Naive thymus-derived CD4-positive, alpha-beta T cell (primary cell): ENCODE data around the gene LGR4. TPM values are rescaled to one million over a fixed set of nuclear protein-coding genes. Genes with fewer than 3 reads are reported as not detected.

Experiments
- ATAC-seq: fragments of 150-1000 bp; cut with Tn5 transposase; 2 replicates; pipeline ENCODE4 v1.10.0; 2021; ENCODE audit warnings: mild to moderate bottlenecking, moderate library complexity
- CTCF ChIA-PET: fragments of 350-600 bp; sonication (Branson Sonifier 250); formaldehyde crosslinking; loops from one replicate; lab custom pipeline; 2021; ENCODE audit warnings: antibody characterized with exemption; lab: Charles Lee
- POLR2A ChIA-PET: fragments of 350-600 bp; sonication (Branson Sonifier 250); formaldehyde crosslinking; loops from one replicate; lab custom pipeline; 2021; ENCODE audit warnings: antibody characterized with exemption, inconsistent platforms; lab: Charles Lee
- DNase-seq, 9 donors: peaks; one replicate each; pipeline versions ENCODE4 v3.0.0 to v3.0.0-alpha.2; 2020 to 2022; ENCODE audit warnings: mixed read lengths in 1 of 9
- H3K27ac ChIP-seq: one replicate; pipeline ENCODE4 v1.7.0; 2013; ENCODE audit warnings: mild to moderate bottlenecking, low read depth, low read length, moderate library complexity
- H3K27me3 ChIP-seq, 2 donors: one replicate each; pipeline ENCODE4 v1.7.0; 2013; ENCODE audit warnings: low read length in 2 of 2, mild to moderate bottlenecking in 2 of 2, moderate library complexity in 2 of 2; ENCODE audit not compliant: control insufficient read depth in 2 of 2, insufficient read depth in 2 of 2
- H3K36me3 ChIP-seq, 3 experiments: 1 replicate in 2 of 3; 2 replicates in 1 of 3; pipeline ENCODE4 v1.7.0; 2013; ENCODE audit warnings: low read length in 3 of 3, mild to moderate bottlenecking in 3 of 3, moderate library complexity in 1 of 3; ENCODE audit not compliant: insufficient read depth in 3 of 3, control insufficient read depth in 2 of 3
- H3K4me1 ChIP-seq, 2 donors: one replicate each; pipeline ENCODE4 v1.7.0; 2013; ENCODE audit warnings: low read length in 2 of 2, mild to moderate bottlenecking in 2 of 2, moderate library complexity in 1 of 2; ENCODE audit not compliant: control insufficient read depth in 2 of 2, insufficient read depth in 2 of 2
- H3K4me3 ChIP-seq: 2 replicates; pipeline ENCODE4 v1.7.0; 2013; ENCODE audit warnings: mild to moderate bottlenecking, low read length
- H3K9me3 ChIP-seq, 3 experiments: 1 replicate in 2 of 3; 2 replicates in 1 of 3; pipeline ENCODE4 v1.7.0; 2013; ENCODE audit warnings: low read length in 3 of 3; ENCODE audit not compliant: control insufficient read depth in 2 of 3
- H3K27ac Mint-ChIP-seq, 9 donors: one replicate each; pipeline ENCODE4 v1.8.0; 2020 to 2022; ENCODE audit warnings: mixed read lengths in 9 of 9, mild to moderate bottlenecking in 8 of 9, moderate library complexity in 5 of 9, inconsistent platforms in 2 of 9
- H3K27me3 Mint-ChIP-seq, 5 donors: one replicate each; pipeline ENCODE4 v1.8.0; 2021 to 2022; ENCODE audit warnings: mixed read lengths in 5 of 5, mild to moderate bottlenecking in 1 of 5
- H3K36me3 Mint-ChIP-seq, 5 donors: one replicate each; pipeline ENCODE4 v1.8.0; 2020 to 2022; ENCODE audit warnings: mixed read lengths in 5 of 5, mild to moderate bottlenecking in 3 of 5, inconsistent platforms in 1 of 5
- H3K4me1 Mint-ChIP-seq, 7 donors: one replicate each; pipeline ENCODE4 v1.8.0; 2020 to 2022; ENCODE audit warnings: mixed read lengths in 7 of 7, mild to moderate bottlenecking in 3 of 7, inconsistent platforms in 1 of 7
- H3K4me3 Mint-ChIP-seq, 10 donors: one replicate each; pipeline ENCODE4 v1.8.0; 2020 to 2022; ENCODE audit warnings: mild to moderate bottlenecking in 10 of 10, mixed read lengths in 10 of 10, moderate library complexity in 6 of 10, inconsistent platforms in 2 of 10
- H3K9me3 Mint-ChIP-seq, 11 donors: one replicate each; pipeline ENCODE4 v1.8.0; 2020 to 2022; ENCODE audit warnings: mixed read lengths in 11 of 11, mild to moderate bottlenecking in 4 of 11, inconsistent platforms in 1 of 11, moderate library complexity in 1 of 11
- intact Hi-C, 2 donors: fragments of 100-400 bp; cut with micrococcal nuclease; formaldehyde crosslinking; loops; one replicate each; pipeline ENCODE4 v1.15.1; 2023
- polyA plus RNA-seq, 2 donors: library from polyadenylated mRNA; unstranded; fragments of 300-500 nt; fragmentation: Illumina TruSeq; gene quantifications; one replicate each; pipeline ENCODE4 v1.2.3, GENCODE V29; 2021
- total RNA-seq, 6 experiments: library from RNA in 5 of 6; stranded (reverse) in 5 of 6; gene quantifications; 1 replicate in 5 of 6; 2 replicates in 1 of 6; pipeline ENCODE4 v1.2.3 and lab custom pipeline; 2021 to 2026

The LGR4 gene
- total and polyA plus RNA-seq, 7 experiments from 2014 or later, result 0.05 to 1.5 (median 0.49) TPM

GRCh38 chr11:27505781-27506180 lies 33.2 kb upstream of the LGR4 start:
- Histone ChIP-seq H3K4me3 (peak overlapping the region; percentile 92), H3K4me1 (peaks cover 18 to 34% of the 10 kb centered on the region in 2 donors), H3K27me3 (no peaks in the 10 kb centered on the region), H3K27ac (peak overlapping the region; percentile 89), H3K9me3 (no peaks in the 10 kb centered on the region), H3K36me3 (peaks cover 0 to 12% (median 1%) of the 10 kb centered on the region in 3 experiments)
- CTCF ChIA-PET, result no interaction called here
- intact Hi-C loops, result loop anchor here (1.0 to 2.0 kb wide), 6 partner anchors 8 to 603 kb away; partner anchors contain the start of genes CCDC34 (in 2 of the 2), KIF18A (in 2 of the 2), LGR4 (in 2 of the 2) and METTL15 (in 2 of the 2)
- POLR2A ChIA-PET, result no interaction called here
- peak overlapping the region; percentile 88 to 100 (median 99) for H3K4me3 Mint-ChIP-seq
- H3K4me1 Mint-ChIP-seq, result peaks cover 32 to 71% (median 62%) of the 10 kb centered on the region in 7 donors
- no peak for ATAC-seq
- peaks cover 0 to 1% (median 0%) of the 10 kb centered on the region in 11 donors for H3K9me3 Mint-ChIP-seq
- no peaks in the 10 kb centered on the region for H3K27me3 Mint-ChIP-seq
- peaks cover 0 to 10% (median 4%) of the 10 kb centered on the region in 5 donors for H3K36me3 Mint-ChIP-seq
- peak overlapping the region; percentile 96 to 100 (median 99) for H3K27ac Mint-ChIP-seq
- no peak for DNase-seq

GRCh38 chr11:27504205-27504604 lies 31.6 kb upstream of the LGR4 start:
- Histone ChIP-seq H3K4me3 (no peak overlapping the region), H3K4me1 (peaks cover 18 to 34% of the 10 kb centered on the region in 2 donors), H3K9me3 (no peaks in the 10 kb centered on the region), H3K27me3 (no peaks in the 10 kb centered on the region), H3K27ac (no peak overlapping the region), H3K36me3 (peaks cover 0 to 26% (median 3%) of the 10 kb centered on the region in 3 experiments)
- H3K27me3 Mint-ChIP-seq, result no peaks in the 10 kb centered on the region
- ATAC-seq (no peak), DNase-seq (no peak)
- peak overlapping the region in 5 of 9 donors; percentile 39 to 98 (median 78) for H3K27ac Mint-ChIP-seq
- ChIA-PET POLR2A (no interaction called here), CTCF (interaction anchor here (0.6 to 1.3 kb wide), 2 partner anchors 27 to 43 kb away, joined by 3 read pairs; no protein-coding TSS in a partner anchor)
- intact Hi-C loops, result no loop called here
- H3K36me3 Mint-ChIP-seq, result peaks cover 2 to 15% (median 4%) of the 10 kb centered on the region in 5 donors
- H3K9me3 Mint-ChIP-seq, result peaks cover 0 to 1% (median 0%) of the 10 kb centered on the region in 11 donors
- H3K4me1 Mint-ChIP-seq, result peaks cover 32 to 78% (median 62%) of the 10 kb centered on the region in 7 donors
- peak overlapping the region in 6 of 10 donors; percentile 56 to 99 (median 92) for H3K4me3 Mint-ChIP-seq

GRCh38 chr11:27501100-27501499 lies 28.5 kb upstream of the LGR4 start:
- Histone ChIP-seq H3K9me3 (no peaks in the 10 kb centered on the region), H3K27me3 (no peaks in the 10 kb centered on the region), H3K4me1 (peaks cover 20 to 27% of the 10 kb centered on the region in 2 donors), H3K27ac (no peak overlapping the region), H3K4me3 (no peak overlapping the region), H3K36me3 (peaks cover 3 to 31% (median 13%) of the 10 kb centered on the region in 3 experiments)
- H3K27ac Mint-ChIP-seq, result no peak overlapping the region
- H3K4me1 Mint-ChIP-seq, result peaks cover 18 to 66% (median 53%) of the 10 kb centered on the region in 7 donors
- H3K9me3 Mint-ChIP-seq, result no peaks in the 10 kb centered on the region
- DNase-seq (no peak), ATAC-seq (no peak)
- ChIA-PET CTCF (no interaction called here), POLR2A (no interaction called here)
- intact Hi-C loops, result no loop called here
- H3K27me3 Mint-ChIP-seq, result no peaks in the 10 kb centered on the region
- no peak overlapping the region for H3K4me3 Mint-ChIP-seq
- H3K36me3 Mint-ChIP-seq, result peaks cover 4 to 23% (median 5%) of the 10 kb centered on the region in 5 donors

GRCh38 chr11:27497911-27498310 lies 25.3 kb upstream of the LGR4 start:
- ChIA-PET CTCF (interaction anchor here (0.6 to 4.9 kb wide), 5 partner anchors 9 to 317 kb away, joined by 3 to 31 read pairs (median 4); no protein-coding TSS in a partner anchor), POLR2A (no interaction called here)
- intact Hi-C loops, result loop anchor here (1.0 to 2.0 kb wide), 4 partner anchors 8 to 314 kb away; partner anchors contain the start of genes CCDC34 (in 1 of the 2) and LIN7C (in 1 of the 2)
- Mint-ChIP-seq H3K36me3 (peaks cover 4 to 23% (median 5%) of the 10 kb centered on the region in 5 donors), H3K4me3 (no peak overlapping the region), H3K4me1 (peaks cover 15 to 47% (median 35%) of the 10 kb centered on the region in 7 donors), H3K27ac (no peak overlapping the region), H3K27me3 (no peaks in the 10 kb centered on the region), H3K9me3 (no peaks in the 10 kb centered on the region)
- Histone ChIP-seq H3K27ac (no peak overlapping the region), H3K4me1 (peaks cover 9 to 13% of the 10 kb centered on the region in 2 donors), H3K36me3 (peaks cover 3 to 31% (median 21%) of the 10 kb centered on the region in 3 experiments), H3K9me3 (no peaks in the 10 kb centered on the region), H3K27me3 (no peaks in the 10 kb centered on the region), H3K4me3 (no peak overlapping the region)
- ATAC-seq, result no peak
- no peak for DNase-seq

- DNase-seq (peak in 2 of 9 donors; percentile 13 to 22), ATAC-seq (peak; percentile 46)
- peak overlapping the region in 1 of 10 donors; percentile 32 for H3K4me3 Mint-ChIP-seq
- H3K27me3 ChIP-seq, result no peaks in the 10 kb centered on the region
- POLR2A ChIA-PET, result interaction anchor here (0.5 kb wide), 1 partner anchor 15 kb away, joined by 3 read pairs; no protein-coding TSS in a partner anchor
- peaks cover 3 to 31% (median 21%) of the 10 kb centered on the region in 3 experiments for H3K36me3 ChIP-seq
- no peaks in the 10 kb centered on the region for H3K9me3 Mint-ChIP-seq
- H3K4me1 Mint-ChIP-seq, result peaks cover 12 to 42% (median 30%) of the 10 kb centered on the region in 7 donors
- H3K27ac ChIP-seq, result no peak overlapping the region
- no peaks in the 10 kb centered on the region for H3K9me3 ChIP-seq
- no peaks in the 10 kb centered on the region for H3K27me3 Mint-ChIP-seq
- no peak overlapping the region for H3K4me3 ChIP-seq
- H3K4me1 ChIP-seq, result peaks cover 9 to 11% of the 10 kb centered on the region in 2 donors
- no peak overlapping the region for H3K27ac Mint-ChIP-seq
- CTCF ChIA-PET, result interaction anchor here (1.1 to 4.9 kb wide), 3 partner anchors 10 to 312 kb away, joined by 3 to 31 read pairs (median 5); no protein-coding TSS in a partner anchor
- peaks cover 4 to 20% (median 5%) of the 10 kb centered on the region in 5 donors for H3K36me3 Mint-ChIP-seq
- intact Hi-C loops, result loop anchor here (1.0 to 2.0 kb wide), 4 partner anchors 9 to 313 kb away; partner anchors contain the start of genes CCDC34 (in 1 of the 2) and LIN7C (in 1 of the 2)
Observed at GRCh38 chr11:27497284-27497866, 24.8 kb upstream of the LGR4 start.

GRCh38 chr11:27496461-27496860 lies 23.9 kb upstream of the LGR4 start:
- no peaks in the 10 kb centered on the region for H3K9me3 Mint-ChIP-seq
- Histone ChIP-seq H3K4me1 (peaks cover 5 to 9% of the 10 kb centered on the region in 2 donors), H3K9me3 (no peaks in the 10 kb centered on the region), H3K36me3 (peaks cover 3 to 33% (median 21%) of the 10 kb centered on the region in 3 experiments), H3K4me3 (no peak overlapping the region), H3K27me3 (no peaks in the 10 kb centered on the region), H3K27ac (no peak overlapping the region)
- CTCF ChIA-PET, result interaction anchor here (0.6 to 4.9 kb wide), 4 partner anchors 11 to 312 kb away, joined by 4 to 31 read pairs (median 5); no protein-coding TSS in a partner anchor
- H3K27ac Mint-ChIP-seq, result peak overlapping the region in 2 of 9 donors; percentile 32 to 42
- H3K4me3 Mint-ChIP-seq, result no peak overlapping the region
- H3K36me3 Mint-ChIP-seq, result peaks cover 0 to 19% (median 8%) of the 10 kb centered on the region in 5 donors
- POLR2A ChIA-PET, result no interaction called here
- ATAC-seq (no peak), DNase-seq (no peak)
- H3K27me3 Mint-ChIP-seq, result no peaks in the 10 kb centered on the region
- intact Hi-C loops, result loop anchor here in 1 of 2 donors (2.0 kb wide), 1 partner anchor 134 kb away; the partner anchor contains the start of gene CCDC34
- H3K4me1 Mint-ChIP-seq, result peaks cover 6 to 33% (median 21%) of the 10 kb centered on the region in 7 donors
